ENCODE results near the gene AHCYL2. TPM values are rescaled to one million over a fixed set of nuclear protein-coding genes. Genes with fewer than 3 reads are reported as not detected.

AHCYL2 gene
- total RNA-seq: 10 to 100 TPM; 14.3 to 51.9 TPM

- DNase-seq (ENCODE audit: low spot score in 2 of 2): peak; percentile 90 to 92
- H3K36me3 Mint-ChIP-seq: peaks cover 0 to 12% of the 10 kb centered on the region in 2 donors
- no peaks in the 10 kb centered on the region for H3K9me3 Mint-ChIP-seq
- peak within 1 kb of the TSS; percentile 89 to 94 for H3K27ac Mint-ChIP-seq
- peak; percentile 90 to 94 for ATAC-seq
These were observed at the start of gene AHCYL2 for GRCh38 chr7:129224251-129225205. TSS of gene AHCYL2 (plus strand) at chr7:129225030.

- Mint-ChIP-seq H3K9me3 (no peaks in the 10 kb centered on the region), H3K36me3 (no peaks in the 10 kb centered on the region), H3K27ac (no peak overlapping the region)
- no peak for ATAC-seq
- no peak for DNase-seq (ENCODE audit: low spot score in 2 of 2)
These were observed 47.7 kb upstream of the AHCYL2 start for GRCh38 chr7:129176916-129177710.

- ATAC-seq (peak in 1 of 2 donors; percentile 27), DNase-seq (ENCODE audit: low spot score in 2 of 2) (no peak)
- Mint-ChIP-seq H3K9me3 (no peaks in the 10 kb centered on the region), H3K36me3 (peaks cover 5 to 6% of the 10 kb centered on the region in 2 donors), H3K27ac (no peak overlapping the region)
These were observed 39.7 kb upstream of the AHCYL2 start for GRCh38 chr7:129184981-129185670.

GRCh38 chr7:129186749-129187260, 38.0 kb upstream of the AHCYL2 start:
- no peak for DNase-seq (ENCODE audit: low spot score in 2 of 2)
- Mint-ChIP-seq H3K36me3 (peaks cover 5 to 9% of the 10 kb centered on the region in 2 donors), H3K27ac (no peak overlapping the region), H3K9me3 (no peaks in the 10 kb centered on the region)
- ATAC-seq: no peak

DNA sequence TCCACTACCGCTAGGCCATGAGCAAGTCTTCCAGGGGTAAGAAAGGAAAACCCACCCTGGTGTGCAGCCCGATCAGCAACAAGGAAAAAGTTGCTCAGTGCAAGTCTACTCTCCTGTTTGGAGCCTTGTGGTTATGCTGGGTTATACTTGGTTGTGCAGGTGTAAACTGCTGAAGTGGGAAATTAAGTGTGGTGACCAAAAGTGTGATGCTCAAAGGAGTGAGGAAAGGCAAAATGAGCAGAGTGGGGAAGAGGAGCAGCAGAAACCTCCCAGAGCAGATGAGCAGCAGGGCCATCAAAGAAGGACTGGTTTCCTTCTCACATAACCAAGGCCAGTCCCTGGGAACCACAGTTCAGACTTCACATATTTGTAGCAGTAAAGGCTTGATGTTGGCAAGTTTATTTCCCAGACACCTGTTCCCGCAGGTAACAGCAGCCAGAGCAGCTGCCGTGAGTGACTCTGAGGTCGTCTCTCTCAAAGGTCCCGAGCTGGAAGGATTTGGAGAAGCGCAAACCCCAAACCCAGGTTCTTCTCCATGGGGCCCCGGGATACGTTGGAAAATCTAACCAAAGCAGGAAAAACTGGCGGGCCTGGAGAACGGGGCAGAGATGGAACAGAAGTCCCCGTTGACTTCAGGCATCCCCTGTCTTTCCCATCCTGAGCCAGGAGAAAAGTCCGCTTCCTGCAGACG, 37.0 kb upstream of the AHCYL2 start:
- Mint-ChIP-seq H3K9me3 (no peaks in the 10 kb centered on the region), H3K36me3 (peaks cover 5 to 11% of the 10 kb centered on the region in 2 donors), H3K27ac (no peak overlapping the region)
- ATAC-seq: no peak
- DNase-seq (ENCODE audit: low spot score in 2 of 2): no peak

GRCh38 chr7:129188372-129188891, 36.4 kb upstream of the AHCYL2 start, which contains the start of gene SMO:
TSS of gene SMO (plus strand) at chr7:129188633. CDS start at chr7:129189152, 519 bp downstream.
- peak in 1 of 2 donors; percentile 56 for ATAC-seq
- DNase-seq (ENCODE audit: low spot score in 2 of 2): peak in 1 of 2 donors; percentile 22
- no peak within 1 kb of the TSS for H3K27ac Mint-ChIP-seq
- H3K9me3 Mint-ChIP-seq: no peaks in the 10 kb centered on the region
- H3K36me3 Mint-ChIP-seq: peaks cover 5 to 11% of the 10 kb centered on the region in 2 donors

DNA sequence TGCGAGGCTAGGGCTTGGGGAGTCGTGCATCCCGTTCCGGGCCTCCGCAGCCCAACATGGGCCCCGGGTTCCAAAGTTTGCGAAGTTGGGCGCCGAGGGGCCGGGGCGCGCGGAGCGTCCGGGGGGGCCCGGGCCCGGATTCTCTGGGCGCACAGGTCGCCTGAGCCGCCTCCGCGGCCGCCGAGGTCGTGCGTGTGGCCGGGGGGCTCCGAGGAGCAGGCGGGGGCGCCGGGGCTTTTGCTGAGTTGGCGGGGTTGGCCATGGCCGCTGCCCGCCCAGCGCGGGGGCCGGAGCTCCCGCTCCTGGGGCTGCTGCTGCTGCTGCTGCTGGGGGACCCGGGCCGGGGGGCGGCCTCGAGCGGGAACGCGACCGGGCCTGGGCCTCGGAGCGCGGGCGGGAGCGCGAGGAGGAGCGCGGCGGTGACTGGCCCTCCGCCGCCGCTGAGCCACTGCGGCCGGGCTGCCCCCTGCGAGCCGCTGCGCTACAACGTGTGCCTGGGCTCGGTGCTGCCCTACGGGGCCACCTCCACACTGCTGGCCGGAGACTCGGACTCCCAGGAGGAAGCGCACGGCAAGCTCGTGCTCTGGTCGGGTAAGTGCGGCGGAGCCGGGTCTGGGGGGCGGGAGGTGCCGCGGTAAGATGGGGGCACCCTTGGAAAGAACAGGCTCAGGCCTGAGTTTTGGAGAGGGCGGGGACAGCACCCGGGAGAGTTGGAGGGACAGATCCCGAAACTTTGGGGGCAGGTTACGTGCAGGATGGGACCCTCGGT, 35.8 kb upstream of the AHCYL2 start:
- ATAC-seq (peak; percentile 45 to 50), DNase-seq (ENCODE audit: low spot score in 2 of 2) (no peak)
- Mint-ChIP-seq H3K9me3 (no peaks in the 10 kb centered on the region), H3K27ac (no peak overlapping the region), H3K36me3 (peaks cover 5 to 11% of the 10 kb centered on the region in 2 donors)

DNA sequence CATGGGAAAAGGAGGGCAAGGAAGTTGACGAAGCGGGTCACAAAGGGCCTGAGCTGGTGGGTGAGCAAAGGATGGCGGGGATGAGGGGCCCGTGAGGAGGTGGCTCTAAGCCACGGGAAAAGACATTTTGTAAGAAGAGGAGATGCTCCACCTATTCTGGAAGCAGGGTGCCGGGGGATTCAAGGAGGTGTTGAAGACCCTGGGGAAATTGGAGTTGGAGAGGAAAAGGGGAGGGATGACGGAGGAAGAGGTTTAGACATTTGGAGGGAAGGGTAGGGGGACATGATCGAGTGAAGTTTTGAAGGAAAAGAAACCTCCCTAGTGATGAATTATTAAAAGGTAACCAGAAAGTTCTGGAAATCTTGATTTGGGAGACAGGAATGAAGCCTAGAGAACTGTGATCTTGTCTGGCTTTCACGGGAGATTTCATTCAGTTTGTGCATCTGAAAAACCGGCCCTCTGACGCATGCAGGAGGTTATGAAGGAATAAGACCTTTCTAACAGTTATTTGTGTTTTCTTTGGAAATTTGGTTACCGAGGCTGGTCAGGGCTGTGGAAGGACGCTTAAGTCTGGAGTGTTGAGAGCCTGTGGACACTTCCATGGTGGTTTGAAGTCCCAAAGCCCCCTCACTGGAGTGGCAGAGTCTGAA, 35.0 kb upstream of the AHCYL2 start:
- H3K36me3 Mint-ChIP-seq: peaks cover 5 to 11% of the 10 kb centered on the region in 2 donors
- DNase-seq (ENCODE audit: low spot score in 2 of 2) (no peak), ATAC-seq (no peak)
- no peak overlapping the region for H3K27ac Mint-ChIP-seq
- H3K9me3 Mint-ChIP-seq: no peaks in the 10 kb centered on the region

DNA sequence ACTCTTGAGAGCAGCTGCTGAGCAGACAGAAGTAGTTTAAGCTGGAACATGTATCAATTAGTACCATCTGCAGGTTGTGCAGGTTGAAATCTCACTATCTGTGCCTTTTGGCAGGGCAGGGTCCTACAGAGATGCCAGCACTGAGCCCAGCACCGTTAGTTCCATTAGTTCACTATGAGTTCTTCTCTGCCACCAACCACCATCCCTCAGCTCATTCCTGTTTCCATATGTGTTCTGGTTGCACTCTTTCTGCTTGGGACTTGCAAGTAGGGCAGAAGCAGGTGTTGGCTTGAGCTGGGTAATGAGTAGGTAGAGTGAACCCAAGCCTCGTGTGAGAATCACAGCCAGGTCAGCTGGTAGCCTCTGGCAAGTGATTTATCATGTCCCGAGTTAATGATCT, 33.6 kb upstream of the AHCYL2 start:
- no peaks in the 10 kb centered on the region for H3K9me3 Mint-ChIP-seq
- DNase-seq (ENCODE audit: low spot score in 2 of 2) (no peak), ATAC-seq (no peak)
- no peak overlapping the region for H3K27ac Mint-ChIP-seq
- peaks cover 5 to 11% of the 10 kb centered on the region in 2 donors for H3K36me3 Mint-ChIP-seq

GRCh38 chr7:129193892-129194291, 30.9 kb upstream of the AHCYL2 start:
- ATAC-seq (no peak), DNase-seq (ENCODE audit: low spot score in 2 of 2) (no peak)
- Mint-ChIP-seq H3K9me3 (no peaks in the 10 kb centered on the region), H3K36me3 (peaks cover 5 to 6% of the 10 kb centered on the region in 2 donors), H3K27ac (no peak overlapping the region)

DNA sequence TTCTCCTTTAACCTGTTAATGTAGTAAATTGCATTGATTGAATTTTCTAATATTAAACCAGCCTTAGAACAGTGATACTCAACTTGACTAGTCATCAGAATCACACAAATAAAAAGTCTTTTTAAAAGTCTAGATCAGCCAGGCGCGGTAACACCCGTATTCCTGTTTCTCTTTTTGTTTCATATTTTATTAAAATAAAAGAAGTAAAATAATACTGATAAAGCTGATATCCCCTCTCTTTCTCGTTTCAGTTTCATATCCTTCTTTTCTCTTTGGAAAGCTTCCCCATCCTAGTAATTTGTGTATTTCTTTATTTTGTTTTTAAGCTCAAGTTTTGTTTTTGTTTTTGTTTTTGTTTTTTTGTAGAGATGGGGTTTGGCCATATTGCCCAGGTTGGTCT, 27.1 kb upstream of the AHCYL2 start:
- Mint-ChIP-seq H3K9me3 (no peaks in the 10 kb centered on the region), H3K36me3 (no peaks in the 10 kb centered on the region), H3K27ac (no peak overlapping the region)
- ATAC-seq: no peak
- DNase-seq (ENCODE audit: low spot score in 2 of 2): no peak

- no peaks in the 10 kb centered on the region for H3K36me3 Mint-ChIP-seq
- ATAC-seq: no peak
- no peak for DNase-seq (ENCODE audit: low spot score in 2 of 2)
- no peaks in the 10 kb centered on the region for H3K9me3 Mint-ChIP-seq
- H3K27ac Mint-ChIP-seq: no peak overlapping the region
These were observed 25.4 kb upstream of the AHCYL2 start for GRCh38 chr7:129199406-129199805.

GRCh38 chr7:129202058-129202777, 22.6 kb upstream of the AHCYL2 start:
- ATAC-seq (no peak), DNase-seq (ENCODE audit: low spot score in 2 of 2) (no peak)
- peak overlapping the region in 1 of 2 donors; percentile 27 for H3K27ac Mint-ChIP-seq
- no peaks in the 10 kb centered on the region for H3K36me3 Mint-ChIP-seq
- no peaks in the 10 kb centered on the region for H3K9me3 Mint-ChIP-seq

DNA sequence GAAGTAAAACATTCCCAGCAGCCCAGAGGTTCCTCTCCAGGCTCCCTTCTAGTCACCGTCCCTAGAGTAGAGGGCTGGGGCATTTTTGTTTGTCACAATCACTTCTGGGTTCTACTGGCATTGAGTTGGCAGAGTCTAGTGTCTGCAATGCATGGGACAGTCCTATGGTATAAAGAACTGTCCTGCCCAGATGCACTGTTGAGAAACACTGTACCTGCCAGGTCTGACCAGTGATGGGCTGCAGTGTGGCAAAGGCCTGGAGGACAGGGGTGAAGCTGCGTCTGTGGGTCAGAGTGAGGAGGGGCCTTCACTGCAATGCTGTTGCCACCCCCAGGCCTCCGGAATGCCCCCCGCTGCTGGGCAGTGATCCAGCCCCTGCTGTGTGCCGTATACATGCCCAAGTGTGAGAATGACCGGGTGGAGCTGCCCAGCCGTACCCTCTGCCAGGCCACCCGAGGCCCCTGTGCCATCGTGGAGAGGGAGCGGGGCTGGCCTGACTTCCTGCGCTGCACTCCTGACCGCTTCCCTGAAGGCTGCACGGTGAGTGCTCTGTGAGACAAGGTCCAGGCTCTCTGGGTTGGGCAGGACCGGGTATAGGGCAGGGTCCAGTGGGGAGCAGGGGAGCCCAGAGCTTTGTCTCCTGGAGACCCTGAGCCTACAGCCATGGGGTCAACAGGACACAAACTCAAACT, 21.6 kb upstream of the AHCYL2 start:
- H3K36me3 Mint-ChIP-seq: no peaks in the 10 kb centered on the region
- no peak for ATAC-seq
- no peak for DNase-seq (ENCODE audit: low spot score in 2 of 2)
- H3K9me3 Mint-ChIP-seq: no peaks in the 10 kb centered on the region
- no peak overlapping the region for H3K27ac Mint-ChIP-seq

Data from activated naive CD4-positive, alpha-beta T cell treated with anti-CD3 and anti-CD28 coated beads, Interleukin-2, amount 50 U/mL, for 72 hours (primary cell).